Neuronal stem cell (in vitro differentiated cells): Measurements from ENCODE around the gene PIGL.
A peak's percentile ranks its signal among the peaks of the same experiment; 100 is the strongest.
"Not testable (repeated sequence)": the region's sequence is repeated elsewhere in the genome, so short reads cannot be mapped to it uniquely, and the experiment has no call there.

ENCODE experiments used
- DNase-seq: peaks from one replicate; pipeline ENCODE4 v3.0.0-alpha.2; 2013; ENCODE audit warnings: low spot score
- H2AFZ ChIP-seq: one replicate; pipeline ENCODE4 v1.6.1; 2013; ENCODE audit warnings: mild to moderate bottlenecking, low read length, inconsistent platforms
- H2AK5ac ChIP-seq: 2 replicates; pipeline ENCODE4 v1.6.1; 2013; ENCODE audit warnings: low read depth, mild to moderate bottlenecking, inconsistent platforms, low read length, moderate library complexity, mixed read lengths
- H2BK120ac ChIP-seq: 2 replicates; pipeline ENCODE4 v1.6.1; 2013; ENCODE audit warnings: low read depth, mild to moderate bottlenecking, inconsistent platforms, low read length, moderate library complexity, mixed read lengths
- H2BK12ac ChIP-seq: one replicate; pipeline ENCODE4 v1.6.1; 2013; ENCODE audit warnings: low read length, inconsistent platforms
- H2BK15ac ChIP-seq: 2 replicates; pipeline ENCODE4 v1.6.1; 2013; ENCODE audit warnings: mild to moderate bottlenecking, low read length, inconsistent platforms, mixed read lengths
- H2BK5ac ChIP-seq: one replicate; pipeline ENCODE4 v1.6.1; 2013; ENCODE audit warnings: inconsistent platforms, mild to moderate bottlenecking, low read length, moderate library complexity
- H3K14ac ChIP-seq: one replicate; pipeline ENCODE4 v1.6.1; 2013; ENCODE audit warnings: low read length, inconsistent platforms
- H3K18ac ChIP-seq: 2 replicates; pipeline ENCODE4 v1.6.1; 2013; ENCODE audit warnings: low read length, inconsistent platforms
- H3K23ac ChIP-seq: 2 replicates; pipeline ENCODE4 v1.6.1; 2013; ENCODE audit warnings: low read depth, mild to moderate bottlenecking, mixed read lengths, low read length, inconsistent platforms; ENCODE audit not compliant: poor library complexity
- H3K27ac ChIP-seq: replicated peaks from 3 replicates; pipeline ENCODE4 v1.5.1; 2013; ENCODE audit warnings: low read length, inconsistent platforms
- H3K27me3 ChIP-seq, 3 experiments: 2 replicates each; pipeline ENCODE4 v1.6.1; 2013; ENCODE audit warnings: low read length in 3 of 3, mild to moderate bottlenecking in 2 of 3, inconsistent platforms in 1 of 3, low read depth in 1 of 3, mixed read lengths in 1 of 3, moderate library complexity in 1 of 3; ENCODE audit not compliant: control insufficient read depth in 3 of 3, insufficient read depth in 3 of 3
- H3K36me3 ChIP-seq, 2 donors: replicated peaks in 1 of 2; 2 replicates each; pipeline ENCODE4 v1.6.1; 2013; ENCODE audit warnings: low read length in 2 of 2; ENCODE audit not compliant: control insufficient read depth in 2 of 2, insufficient read depth in 2 of 2
- H3K4ac ChIP-seq: 2 replicates; pipeline ENCODE4 v1.6.1; 2013; ENCODE audit warnings: inconsistent platforms, mild to moderate bottlenecking, low read length, moderate library complexity
- H3K4me1 ChIP-seq, 2 donors: 1 replicate in 1 of 2; 2 replicates in 1 of 2; pipeline ENCODE4 v1.6.1; 2013; ENCODE audit warnings: low read length in 2 of 2, low read depth in 1 of 2; ENCODE audit not compliant: control insufficient read depth in 2 of 2, insufficient read depth in 1 of 2
- H3K4me2 ChIP-seq: one replicate; pipeline ENCODE4 v1.6.1; 2013; ENCODE audit warnings: mild to moderate bottlenecking, low read length, inconsistent platforms; ENCODE audit not compliant: insufficient read depth, poor library complexity, severe bottlenecking
- H3K4me3 ChIP-seq, 2 donors: 2 replicates each; pipeline ENCODE4 v1.5.1; 2013; ENCODE audit warnings: low read length in 2 of 2, mild to moderate bottlenecking in 2 of 2, inconsistent platforms in 1 of 2, moderate library complexity in 1 of 2
- H3K79me1 ChIP-seq: one replicate; pipeline ENCODE4 v1.6.1; 2013; ENCODE audit warnings: low read depth, mild to moderate bottlenecking, inconsistent platforms, low read length, moderate library complexity
- H3K9ac ChIP-seq: one replicate; pipeline ENCODE4 v1.6.1; 2013; ENCODE audit warnings: mild to moderate bottlenecking, low read depth, low read length, inconsistent platforms; ENCODE audit not compliant: poor library complexity
- H3K9me3 ChIP-seq, 2 donors: replicated peaks in 1 of 2; 2 replicates each; pipeline versions ENCODE3 to v1.6.1; 2013; ENCODE audit warnings: low read length in 2 of 2, mild to moderate bottlenecking in 2 of 2, inconsistent platforms in 1 of 2, low read depth in 1 of 2, mixed read lengths in 1 of 2, moderate library complexity in 1 of 2; ENCODE audit not compliant: control insufficient read depth in 2 of 2, insufficient read depth in 1 of 2
- H4K8ac ChIP-seq: one replicate; pipeline ENCODE4 v1.6.1; 2013; ENCODE audit warnings: low read depth, mild to moderate bottlenecking, inconsistent platforms, low read length, moderate library complexity
- H4K91ac ChIP-seq: one replicate; pipeline ENCODE4 v1.6.1; 2013; ENCODE audit warnings: low read length, low read depth, mild to moderate bottlenecking, inconsistent platforms; ENCODE audit not compliant: poor library complexity
- WGBS, 2 donors: extraction: QIAGEN DNeasy Blood & Tissue Kit; methylation state at CpG; one replicate each; pipeline ENCODE4 v1.1.7; 2013; ENCODE audit warnings: missing lambda C conversion rate in 2 of 2, mixed read lengths in 1 of 2; ENCODE audit not compliant: insufficient read length in 2 of 2, insufficient replicate concordance in 1 of 2; ENCODE audit errors: extremely low coverage in 2 of 2; 5-methylcytosine and 5-hydroxymethylcytosine counted together

PIGL gene

GRCh38 chr17:16216341-16217001, 539 bp upstream of the PIGL start:
- WGBS, 2 donors: no CpG with 5 or more reads among the region's 38 CpGs

GRCh38 chr17:16222406-16222805, 5.4 kb downstream of the PIGL start:
- Histone ChIP-seq H4K8ac (no peak overlapping the region), H4K91ac (no peak overlapping the region), H3K4me1 (peaks cover 0 to 2% of the 10 kb centered on the region in 2 donors), H3K9me3 (no peaks in the 10 kb centered on the region), H3K9ac (no peak overlapping the region), H3K18ac (no peak overlapping the region), H3K36me3 (peaks cover 0 to 13% of the 10 kb centered on the region in 2 donors), H3K4me3 (no peak overlapping the region), H2AFZ (no peak overlapping the region), H2BK15ac (no peak overlapping the region), H3K79me1 (no peaks in the 10 kb centered on the region), H3K4me2 (no peak overlapping the region), H3K23ac (no peak overlapping the region), H3K14ac (no peak overlapping the region), H2BK5ac (no peak overlapping the region), H3K4ac (no peak overlapping the region), H3K27ac (no peak overlapping the region), H3K27me3 (no peaks in the 10 kb centered on the region), H2BK12ac (no peak overlapping the region), H2AK5ac (no peak overlapping the region), H2BK120ac (no peak overlapping the region)
- WGBS, 2 donors: no CpG with 5 or more reads among the region's 3 CpGs
- no peak for DNase-seq

More at GRCh38 chr17:16216341-16217001, 539 bp upstream of the PIGL start:
- H3K4ac ChIP-seq, H3K23ac ChIP-seq, H3K9me3 ChIP-seq, H3K27me3 ChIP-seq, H4K8ac ChIP-seq, DNase-seq, H2BK15ac ChIP-seq, H3K36me3 ChIP-seq, H2BK120ac ChIP-seq, H3K79me1 ChIP-seq, H4K91ac ChIP-seq, H2BK12ac ChIP-seq, H2AK5ac ChIP-seq, H3K4me1 ChIP-seq, H3K14ac ChIP-seq, H3K9ac ChIP-seq: not testable (repeated sequence)
- peak overlapping the region; percentile 18 for H3K4me2 ChIP-seq
- H2AFZ ChIP-seq: peak overlapping the region; percentile 98
- H3K18ac ChIP-seq: peak overlapping the region; percentile 23
- peak overlapping the region; percentile 0 for H2BK5ac ChIP-seq
- H3K4me3 ChIP-seq: peak overlapping the region in 1 of 2 donors; percentile 85
- H3K27ac ChIP-seq: peak overlapping the region; percentile 94

DNA sequence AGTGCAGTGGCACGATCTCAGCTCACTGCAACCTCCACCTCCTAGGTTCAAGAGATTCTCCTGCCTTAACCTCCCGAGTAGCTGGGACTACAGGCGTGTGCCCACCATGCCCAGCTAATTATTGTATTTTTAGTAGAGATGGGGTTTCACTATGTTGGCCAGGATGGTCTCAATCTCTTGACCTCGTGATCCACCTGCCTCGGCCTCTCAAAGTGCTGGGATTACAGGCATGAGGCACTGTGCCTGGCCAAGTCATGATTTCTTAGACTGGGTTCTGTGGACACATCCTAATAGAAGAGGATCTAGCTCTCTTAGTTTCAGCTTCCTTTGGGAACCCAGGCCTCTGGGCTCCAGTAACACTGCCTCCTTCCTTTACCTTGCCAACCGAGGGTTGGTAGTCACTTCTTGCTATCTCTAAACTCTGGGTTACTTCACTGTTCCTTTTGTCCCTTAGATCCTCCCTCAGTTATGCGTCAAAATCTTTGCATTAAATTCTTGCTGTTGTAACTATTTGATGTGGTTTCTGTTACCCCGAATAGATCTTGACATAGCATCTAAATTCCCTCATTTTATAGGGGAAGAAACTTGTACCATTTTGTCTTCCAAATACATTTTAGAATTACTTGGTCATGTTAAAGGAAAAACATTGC, 13.0 kb downstream of the PIGL start:
- WGBS, 2 donors: no CpG with 5 or more reads among the region's 8 CpGs
- not testable (repeated sequence) for H3K4ac ChIP-seq, H3K36me3 ChIP-seq, H2BK15ac ChIP-seq, H3K23ac ChIP-seq, H2AFZ ChIP-seq, H3K18ac ChIP-seq, H2BK5ac ChIP-seq, H3K4me3 ChIP-seq, H3K9me3 ChIP-seq, H2AK5ac ChIP-seq, H3K9ac ChIP-seq, H2BK12ac ChIP-seq, H3K4me2 ChIP-seq, DNase-seq, H3K14ac ChIP-seq, H4K91ac ChIP-seq, H3K79me1 ChIP-seq, H3K27ac ChIP-seq, H3K4me1 ChIP-seq, H2BK120ac ChIP-seq, H3K27me3 ChIP-seq, H4K8ac ChIP-seq

GRCh38 chr17:16232391-16232790, 15.4 kb downstream of the PIGL start:
- WGBS, 2 donors: no CpG with 5 or more reads among the region's 1 CpG
- Histone ChIP-seq H4K91ac (no peak overlapping the region), H3K9me3 (no peaks in the 10 kb centered on the region), H3K9ac (no peak overlapping the region), H3K27me3 (no peaks in the 10 kb centered on the region), H4K8ac (no peak overlapping the region), H2BK12ac (no peak overlapping the region), H3K4me1 (no peaks in the 10 kb centered on the region), H3K4me3 (no peak overlapping the region), H2BK15ac (no peak overlapping the region), H3K23ac (no peak overlapping the region), H2BK5ac (no peak overlapping the region), H3K27ac (no peak overlapping the region), H2AFZ (no peak overlapping the region), H3K14ac (no peak overlapping the region), H3K4ac (no peak overlapping the region), H2AK5ac (no peak overlapping the region), H2BK120ac (no peak overlapping the region), H3K18ac (no peak overlapping the region), H3K79me1 (no peaks in the 10 kb centered on the region), H3K4me2 (no peak overlapping the region), H3K36me3 (peaks cover 0 to 6% of the 10 kb centered on the region in 2 donors)
- DNase-seq: no peak
